Stimulated activated CD4-positive, alpha-beta T cell treated with anti-CD3 and anti-CD28 coated beads, TNF-alpha, amount 100 ng/mL, for 1 hour (primary cell): Measurements from ENCODE around the gene MFSD12.

Experiments
- DNase-seq, 3 donors: peaks; one replicate each; pipeline ENCODE4 v3.0.0-alpha.2; 2020; ENCODE audit warnings: low read depth in 3 of 3, low spot score in 1 of 3

MFSD12 gene

GRCh38 chr19:3524078-3524842, 33.1 kb downstream of the MFSD12 start:
- DNase-seq = no peak

DNA sequence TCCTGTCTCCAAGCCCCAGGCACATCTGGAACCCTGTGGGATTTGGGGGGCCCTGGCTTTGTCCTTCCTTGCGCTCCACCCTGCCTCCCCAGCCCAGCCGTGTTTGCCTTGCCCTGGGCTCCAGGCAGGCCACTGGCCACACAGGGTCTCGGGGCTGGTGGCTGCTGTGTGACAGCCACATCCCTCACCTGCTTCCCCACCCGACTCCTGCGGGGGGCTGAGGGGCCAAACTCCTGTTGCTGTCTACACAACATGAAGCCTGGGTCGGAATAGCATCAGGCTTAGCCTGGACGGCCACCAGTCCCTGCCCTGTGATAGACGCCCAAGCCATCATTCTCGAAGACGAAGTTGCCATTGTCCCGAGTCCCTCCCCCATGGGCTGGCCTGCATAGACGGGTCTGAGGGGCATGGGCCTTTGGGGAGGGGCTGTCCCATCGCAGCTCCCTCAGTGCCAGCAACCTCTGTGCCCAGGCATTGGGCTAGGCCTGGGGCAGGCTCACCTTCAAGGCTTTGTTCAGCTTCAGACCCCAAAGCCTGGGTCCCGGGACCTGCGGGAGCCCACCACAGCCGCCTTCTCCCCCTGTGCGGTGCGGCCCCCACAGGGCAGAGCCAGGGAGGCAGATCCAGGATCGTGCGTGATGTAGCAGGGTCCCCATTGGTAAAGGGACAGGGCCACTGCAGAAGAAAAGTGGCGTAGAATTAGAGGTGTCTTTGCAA, 33.9 kb downstream of the MFSD12 start:
- DNase-seq = no peak

GRCh38 chr19:3522421-3523360, 34.7 kb downstream of the MFSD12 start:
- DNase-seq = no peak

- no peak for DNase-seq
These were observed 36.3 kb downstream of the MFSD12 start for GRCh38 chr19:3521104-3521445.

GRCh38 chr19:3520166-3521103, 37.0 kb downstream of the MFSD12 start:
- no peak for DNase-seq

- no peak for DNase-seq
These were observed 38.3 kb downstream of the MFSD12 start for GRCh38 chr19:3519126-3519525.

DNA sequence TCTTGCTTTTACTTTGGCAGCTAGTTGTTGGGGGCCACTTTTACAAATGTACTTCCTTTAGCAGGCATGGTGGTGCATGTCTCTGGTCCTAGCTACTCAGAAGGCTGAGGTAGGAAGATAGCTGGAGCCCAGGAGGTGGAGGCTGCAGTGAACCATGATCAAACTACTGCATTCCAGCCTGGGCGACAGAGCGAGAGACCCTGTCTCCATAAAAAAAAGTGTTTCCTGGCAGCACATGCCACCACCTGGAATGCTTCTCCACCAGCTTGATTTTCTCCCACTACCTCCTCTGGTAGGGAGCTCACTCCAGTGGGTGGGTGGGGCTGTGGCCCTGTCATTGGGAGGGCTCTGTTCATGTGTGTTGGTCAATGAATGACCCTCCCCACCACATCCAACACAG, 38.7 kb downstream of the MFSD12 start:
- DNase-seq = no peak

GRCh38 chr19:3518255-3518654, 39.1 kb downstream of the MFSD12 start:
- DNase-seq = no peak

- DNase-seq = no peak
These were observed 39.7 kb downstream of the MFSD12 start for GRCh38 chr19:3517638-3518037.

DNA sequence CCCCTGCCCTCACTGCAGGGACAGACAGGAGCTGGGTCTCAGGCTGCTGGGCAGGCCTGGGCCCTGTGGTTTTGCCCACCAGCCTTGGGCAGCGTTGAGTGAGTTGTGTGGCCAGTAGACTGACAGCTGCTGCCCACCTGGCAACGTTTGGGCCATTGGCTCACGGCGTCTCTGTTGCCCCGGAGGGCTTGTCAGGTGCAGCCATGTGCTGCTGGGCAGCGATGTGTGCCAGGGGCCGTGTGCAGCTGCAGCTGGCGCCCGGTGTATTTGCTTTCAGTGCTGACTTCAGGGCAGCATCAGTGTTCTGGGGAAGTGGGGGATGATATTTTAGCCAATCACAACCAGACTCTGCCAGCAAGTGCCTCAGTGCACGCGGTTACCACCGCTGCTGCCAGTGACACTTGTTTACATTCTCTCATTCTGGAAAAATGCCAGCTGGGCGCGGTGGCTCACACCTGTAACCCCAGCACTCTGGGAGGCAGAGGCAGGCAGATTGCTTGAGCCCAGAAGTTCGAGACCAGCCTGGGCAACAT, 40.6 kb downstream of the MFSD12 start:
- no peak for DNase-seq

DNA sequence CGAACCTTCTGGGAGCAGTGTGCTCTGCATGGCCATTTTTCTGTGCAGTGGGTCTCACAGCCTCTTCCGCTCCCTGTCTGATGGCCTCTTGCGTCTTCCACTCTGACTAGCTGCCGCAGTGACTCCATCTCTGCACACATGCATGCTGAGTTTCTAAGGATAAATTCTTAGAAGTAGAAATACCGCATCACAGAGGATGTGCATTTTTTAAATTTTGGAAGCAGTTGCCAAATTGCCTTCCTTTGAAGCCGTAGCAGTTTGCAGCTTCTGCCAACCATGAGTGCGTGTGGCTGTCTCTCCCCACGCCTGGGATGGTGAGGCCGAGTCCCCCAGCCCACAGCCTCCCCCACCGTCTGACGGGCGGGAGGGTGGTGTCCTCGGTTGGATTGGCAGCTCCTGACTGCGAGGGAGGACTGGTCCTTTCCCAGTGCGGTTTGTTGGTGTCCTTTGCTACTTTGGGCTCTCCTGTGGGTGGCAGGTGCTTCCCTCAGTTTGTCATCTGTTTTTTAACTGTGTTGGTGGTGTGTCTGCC, 41.4 kb downstream of the MFSD12 start:
- DNase-seq = no peak

- no peak for DNase-seq
These were observed 42.5 kb downstream of the MFSD12 start for GRCh38 chr19:3514930-3515329.

DNA sequence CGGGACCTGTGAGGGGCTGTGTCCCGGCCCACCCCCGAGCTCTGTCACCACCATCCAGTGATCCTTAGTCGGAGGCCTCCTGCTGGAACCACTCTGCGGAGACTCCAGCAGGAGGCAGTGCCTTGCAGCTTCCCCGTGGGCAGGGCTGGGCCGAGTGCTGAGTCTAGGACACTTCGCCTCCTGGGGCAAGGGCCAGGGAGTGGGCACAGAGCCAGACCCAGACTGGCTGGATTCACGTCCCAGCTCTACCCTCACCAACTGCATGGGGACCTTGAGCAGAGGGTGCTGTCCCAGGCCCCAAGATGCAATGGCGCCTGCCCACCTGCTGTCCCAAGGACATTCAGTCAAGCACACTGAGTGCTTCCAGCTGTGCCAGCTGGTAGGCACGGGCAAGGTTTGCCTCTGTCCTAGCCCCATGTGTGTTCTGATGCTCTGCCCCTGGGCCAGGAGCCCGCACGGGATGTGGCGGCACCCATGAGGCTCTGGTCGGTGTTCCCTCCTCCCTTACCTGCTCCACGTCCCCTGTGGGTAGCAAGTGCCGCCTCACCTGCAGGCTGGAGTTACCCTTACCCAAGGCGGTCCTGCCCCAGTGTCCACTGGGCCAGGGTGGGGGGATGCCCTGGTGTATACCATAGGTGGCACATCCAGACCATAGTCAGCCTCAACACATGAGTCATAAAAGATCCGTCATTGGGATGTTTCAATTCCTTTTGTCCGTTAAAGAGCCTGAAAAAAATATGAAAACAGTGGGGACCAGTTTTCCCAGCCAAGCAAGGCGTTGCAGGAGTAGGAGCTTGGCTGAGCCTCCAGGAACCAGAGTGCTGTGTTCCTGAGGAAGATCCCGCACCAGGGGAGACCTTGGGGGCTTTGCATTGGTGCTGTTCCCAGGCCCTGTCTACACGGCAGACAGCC, 43.9 kb downstream of the MFSD12 start:
- no peak for DNase-seq

DNA sequence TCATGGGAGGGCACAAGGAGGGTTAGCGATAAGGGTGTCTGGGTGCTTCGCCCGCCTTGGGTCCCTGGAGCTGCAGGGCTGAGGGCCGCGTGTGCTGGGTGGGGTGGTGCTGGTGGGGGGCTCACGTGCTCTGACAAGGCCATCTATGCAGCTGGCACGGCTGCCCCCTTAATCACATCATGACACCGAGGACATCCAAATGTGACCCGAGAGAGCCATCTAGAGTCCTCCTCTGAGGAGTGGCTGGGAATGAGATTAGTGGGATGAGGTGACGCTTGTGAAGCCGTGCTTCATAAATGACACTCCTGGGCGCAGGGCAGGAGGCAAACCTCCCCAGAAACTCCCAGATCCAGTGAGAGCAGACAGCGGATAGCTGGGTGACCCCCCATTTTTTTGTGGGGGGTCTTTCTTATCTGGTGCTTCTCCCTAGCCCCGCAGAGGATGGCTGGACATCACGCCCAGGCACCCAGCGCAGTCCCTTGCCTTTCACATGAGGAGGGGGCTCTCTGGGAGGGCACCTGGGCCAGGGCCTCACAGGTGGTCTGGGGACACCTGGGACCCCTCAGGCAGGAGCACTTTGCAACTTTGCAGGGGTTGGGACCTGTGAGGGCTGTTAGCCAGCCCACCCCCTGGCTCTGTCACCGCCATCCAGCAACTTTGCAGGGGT, 44.7 kb downstream of the MFSD12 start:
- no peak for DNase-seq

DNA sequence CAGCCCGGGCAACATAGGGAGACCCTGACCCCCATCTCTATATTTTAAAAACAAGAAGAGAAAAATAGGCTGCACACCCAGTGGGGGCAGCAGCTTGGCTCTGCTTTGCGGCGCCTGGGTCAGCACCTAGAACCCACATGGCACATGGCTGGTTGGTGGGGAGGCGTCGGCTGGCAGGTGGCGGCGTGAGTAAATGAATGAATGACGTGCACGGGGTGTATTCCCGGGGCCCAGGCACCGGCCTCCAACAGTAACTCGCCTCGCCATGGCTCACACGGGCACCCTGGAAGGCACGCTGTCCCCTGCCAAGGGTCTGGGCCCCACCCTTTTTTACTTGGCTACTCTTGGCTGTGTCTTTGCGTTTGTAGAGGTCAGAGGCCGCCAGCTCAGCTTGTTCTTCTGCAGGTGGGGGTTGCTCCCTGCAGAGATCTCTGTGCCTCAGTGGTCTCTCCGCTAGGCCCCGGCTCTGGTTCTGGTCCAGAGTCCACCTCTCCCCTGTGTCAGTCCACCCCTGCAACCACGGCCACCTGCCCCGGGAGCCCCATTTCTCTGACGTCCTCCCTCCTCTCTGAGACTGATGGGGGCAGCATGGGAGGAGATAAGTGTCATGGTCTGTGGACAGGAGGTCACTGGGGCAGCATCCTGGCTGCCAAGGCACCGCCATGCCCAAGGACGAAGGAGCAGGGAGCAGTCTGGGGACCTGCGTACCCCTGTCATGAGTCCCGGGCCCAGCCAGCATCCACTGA, 45.7 kb downstream of the MFSD12 start:
- no peak for DNase-seq

DNA sequence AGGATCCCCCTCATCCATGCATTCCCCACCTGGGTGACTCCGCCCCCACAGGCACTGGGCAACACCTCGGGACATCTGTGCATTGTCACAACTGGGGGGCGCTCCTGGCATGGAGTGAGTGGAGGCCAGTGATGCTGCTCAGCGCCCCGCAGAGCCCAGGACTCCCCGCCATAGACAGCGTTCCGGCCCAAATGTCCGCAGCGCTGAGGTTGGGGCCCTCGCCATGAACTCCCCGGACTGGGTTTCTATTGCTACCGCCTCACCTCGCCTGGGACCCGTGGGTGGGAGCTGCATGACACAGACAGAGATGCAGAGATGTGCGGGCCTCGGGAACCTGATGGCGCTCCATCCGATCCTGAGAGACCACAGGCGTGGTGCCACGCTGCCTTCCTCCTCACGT, 46.7 kb downstream of the MFSD12 start:
- DNase-seq = no peak

DNA sequence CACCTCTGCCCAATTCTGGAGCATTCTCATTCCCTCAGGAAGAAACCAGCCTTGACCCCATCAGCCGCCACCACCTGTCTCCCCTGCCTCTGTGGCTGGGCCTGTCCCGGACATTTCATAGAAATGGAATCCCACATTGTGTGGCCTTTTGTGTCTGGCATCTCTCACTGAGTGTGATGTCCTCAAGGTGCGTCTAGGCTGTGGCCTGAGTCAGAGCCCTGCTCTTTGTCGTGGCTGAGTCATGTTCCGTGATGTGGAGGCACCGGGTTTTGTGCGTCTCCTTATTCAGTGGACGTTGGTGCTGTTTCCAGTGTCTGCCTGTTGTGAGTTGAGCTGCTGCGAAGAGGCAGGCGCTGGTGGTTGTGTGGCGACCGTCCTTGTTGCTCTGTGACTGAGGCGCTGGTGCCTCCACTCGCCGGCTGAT, 47.8 kb downstream of the MFSD12 start:
- no peak for DNase-seq
